Measurements from ENCODE around the gene CASP14.
"Not testable (repeated sequence)": the region's sequence is repeated elsewhere in the genome, so short reads cannot be mapped to it uniquely, and the experiment has no call there.

CASP14 gene, protein sequence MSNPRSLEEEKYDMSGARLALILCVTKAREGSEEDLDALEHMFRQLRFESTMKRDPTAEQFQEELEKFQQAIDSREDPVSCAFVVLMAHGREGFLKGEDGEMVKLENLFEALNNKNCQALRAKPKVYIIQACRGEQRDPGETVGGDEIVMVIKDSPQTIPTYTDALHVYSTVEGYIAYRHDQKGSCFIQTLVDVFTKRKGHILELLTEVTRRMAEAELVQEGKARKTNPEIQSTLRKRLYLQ

DNA sequence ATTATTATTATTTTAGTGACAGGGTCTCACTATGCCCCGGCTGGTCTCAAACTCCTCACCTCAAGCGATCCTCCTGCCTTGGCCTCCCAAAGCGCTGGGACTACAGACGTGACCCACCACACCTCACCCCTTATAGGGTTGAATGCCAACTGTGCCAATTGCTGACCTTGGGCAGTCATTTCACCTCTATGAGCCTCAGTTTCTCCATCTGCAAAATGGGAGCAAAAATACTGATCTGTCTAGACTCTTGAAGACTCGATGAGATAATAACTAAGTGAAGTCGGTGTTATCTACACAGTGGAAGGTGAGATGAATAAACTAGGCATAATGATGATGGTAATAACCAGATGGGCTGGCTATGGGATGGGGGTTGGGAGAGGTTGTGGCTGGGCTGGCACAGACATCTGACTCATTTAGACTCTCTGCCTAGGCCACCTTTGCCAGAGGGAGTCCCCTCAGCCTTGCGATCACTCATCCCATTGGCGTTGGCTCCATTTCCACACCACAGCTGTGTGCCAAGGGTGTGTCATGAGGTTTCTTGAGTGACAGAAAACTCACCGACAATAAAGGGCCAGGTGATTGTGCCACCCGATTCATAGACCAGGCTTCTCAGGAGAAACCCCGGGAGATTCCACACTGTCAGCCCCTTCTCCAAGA is at the start of gene CASP14:
CASP14 (plus strand) TSS at position 596 of the 657 bp plus-strand sequence. CDS start 2,772 bp downstream, outside the sequence.
- TF ChIP-seq EZH2 (IDR thresholded peaks at IDR 0.05): no peak
- no peak for TF ChIP-seq POLR2AphosphoS5 (IDR thresholded peaks at IDR 0.05; ENCODE audit: borderline replicate concordance, low read depth, low read length)
- no peak for TF ChIP-seq FOXP2 (optimal IDR thresholded peaks at IDR 0.05; ENCODE audit: control extremely low read depth, extremely low read length, insufficient read depth)
- Histone ChIP-seq H3K4me3 (no peak within 1 kb of the TSS), H3K9me3 (ENCODE audit: low read depth, low read length) (no peaks in the 10 kb centered on the region), H3K27ac (no peak within 1 kb of the TSS), H3K9ac (ENCODE audit: insufficient read length) (no peak within 1 kb of the TSS), H3K36me3 (ENCODE audit: insufficient read depth, low read length) (no peaks in the 10 kb centered on the region)
- DNase-seq (ENCODE audit: low read depth, low spot score): no peak

DNA sequence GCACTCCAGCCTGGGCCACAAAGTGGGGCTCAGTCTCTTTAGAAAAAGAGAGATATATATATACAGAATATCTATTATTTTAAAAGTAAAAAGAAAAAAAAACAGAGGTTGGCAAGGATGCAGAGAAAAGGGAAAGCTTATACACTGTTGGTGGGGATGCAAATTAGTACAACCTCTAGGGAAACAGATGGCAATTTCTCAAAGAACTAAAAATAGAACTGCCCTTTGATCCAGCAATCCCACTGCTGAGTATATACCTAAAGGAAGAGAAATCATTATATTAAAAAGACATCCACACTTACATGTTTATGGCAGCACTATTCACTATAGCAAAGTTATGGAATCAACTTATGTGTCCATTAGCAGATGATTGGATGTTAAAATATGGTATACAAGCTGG is 41.0 kb upstream of the CASP14 start:
- TF ChIP-seq POLR2AphosphoS5 (IDR thresholded peaks at IDR 0.05; ENCODE audit: borderline replicate concordance, low read depth, low read length) (no peak), FOXP2 (optimal IDR thresholded peaks at IDR 0.05; ENCODE audit: control extremely low read depth, extremely low read length, insufficient read depth) (no peak), EZH2 (IDR thresholded peaks at IDR 0.05) (no peak)
- Histone ChIP-seq H3K9me3 (ENCODE audit: low read depth, low read length) (no peaks in the 10 kb centered on the region), H3K36me3 (ENCODE audit: insufficient read depth, low read length) (no peaks in the 10 kb centered on the region), H3K27ac (no peak overlapping the region), H3K4me3 (no peak overlapping the region), H3K9ac (ENCODE audit: insufficient read length) (no peak overlapping the region)
- no peak for DNase-seq (ENCODE audit: low read depth, low spot score)

DNA sequence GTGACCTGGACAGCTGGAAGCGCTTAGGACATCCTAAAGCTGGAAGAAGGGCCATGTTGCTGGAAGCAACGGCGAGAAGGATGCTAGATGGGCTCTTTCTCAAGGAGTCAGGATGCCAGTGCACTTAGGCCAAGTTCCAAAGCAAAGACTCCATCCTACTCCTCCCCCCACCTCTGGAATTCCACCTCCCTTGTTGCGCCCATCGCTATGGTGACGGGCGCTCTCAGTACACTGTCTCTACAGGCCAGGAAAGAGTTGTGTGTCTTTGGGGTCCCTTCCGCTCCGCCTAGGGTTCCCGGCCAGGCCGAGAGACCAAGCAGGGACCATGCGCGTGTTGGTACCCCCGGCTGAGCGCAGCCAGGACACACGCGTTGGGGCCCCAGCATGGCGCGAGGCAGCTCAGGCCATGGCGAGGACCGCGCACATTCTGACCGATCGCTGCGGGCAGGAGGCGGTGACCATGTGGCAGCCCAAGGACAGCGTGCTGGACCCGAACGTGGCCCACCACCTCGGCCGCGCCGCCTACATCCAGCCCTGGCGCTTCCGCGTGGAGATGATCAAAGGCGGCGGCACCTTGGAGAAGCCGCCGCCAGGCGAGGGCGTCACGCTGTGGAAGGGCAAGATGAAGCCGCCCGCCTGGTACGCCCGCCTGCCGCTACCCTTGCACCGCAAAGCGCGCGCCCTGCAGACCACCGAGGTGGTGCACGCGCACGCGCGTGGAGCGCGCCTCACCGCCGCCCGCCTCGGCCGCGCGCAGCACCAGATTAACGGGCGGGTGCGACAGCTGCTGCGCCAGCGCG is 38.6 kb upstream of the CASP14 start:
- no peak overlapping the region for H3K9ac ChIP-seq (ENCODE audit: insufficient read length)
- TF ChIP-seq EZH2 (IDR thresholded peaks at IDR 0.05): no peak
- TF ChIP-seq FOXP2 (optimal IDR thresholded peaks at IDR 0.05; ENCODE audit: control extremely low read depth, extremely low read length, insufficient read depth): no peak
- TF ChIP-seq POLR2AphosphoS5 (IDR thresholded peaks at IDR 0.05; ENCODE audit: borderline replicate concordance, low read depth, low read length): no peak
- no peak for DNase-seq (ENCODE audit: low read depth, low spot score)
- H3K36me3 ChIP-seq (ENCODE audit: insufficient read depth, low read length): no peaks in the 10 kb centered on the region
- H3K27ac ChIP-seq: no peak overlapping the region
- H3K4me3 ChIP-seq: no peak overlapping the region
- H3K9me3 ChIP-seq (ENCODE audit: low read depth, low read length): no peaks in the 10 kb centered on the region

DNA sequence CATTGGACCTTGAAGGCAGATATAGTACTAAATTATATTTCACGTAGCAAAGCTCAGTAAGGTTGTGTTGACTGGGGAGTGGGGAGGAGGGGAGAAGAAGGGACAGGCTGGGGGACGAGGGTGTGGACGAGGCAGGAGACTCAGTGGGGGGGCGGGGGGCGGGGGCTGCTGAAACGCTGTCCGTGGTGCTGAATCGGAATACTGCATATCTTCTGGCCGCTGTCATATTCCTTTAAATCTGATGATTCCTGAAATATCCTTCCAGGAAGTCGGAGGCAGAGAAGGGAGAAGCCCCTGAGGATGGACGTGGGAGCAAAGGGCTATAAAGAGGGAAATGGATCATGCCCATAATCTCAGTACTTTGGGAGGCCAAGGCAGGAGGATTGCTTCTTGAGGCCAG is 34.7 kb upstream of the CASP14 start:
- Histone ChIP-seq H3K4me3 (no peak overlapping the region), H3K36me3 (ENCODE audit: insufficient read depth, low read length) (no peaks in the 10 kb centered on the region), H3K9ac (ENCODE audit: insufficient read length) (no peak overlapping the region), H3K9me3 (ENCODE audit: low read depth, low read length) (no peaks in the 10 kb centered on the region), H3K27ac (no peak overlapping the region)
- no peak for DNase-seq (ENCODE audit: low read depth, low spot score)
- TF ChIP-seq POLR2AphosphoS5 (IDR thresholded peaks at IDR 0.05; ENCODE audit: borderline replicate concordance, low read depth, low read length) (no peak), FOXP2 (optimal IDR thresholded peaks at IDR 0.05; ENCODE audit: control extremely low read depth, extremely low read length, insufficient read depth) (no peak), EZH2 (IDR thresholded peaks at IDR 0.05) (no peak)

DNA sequence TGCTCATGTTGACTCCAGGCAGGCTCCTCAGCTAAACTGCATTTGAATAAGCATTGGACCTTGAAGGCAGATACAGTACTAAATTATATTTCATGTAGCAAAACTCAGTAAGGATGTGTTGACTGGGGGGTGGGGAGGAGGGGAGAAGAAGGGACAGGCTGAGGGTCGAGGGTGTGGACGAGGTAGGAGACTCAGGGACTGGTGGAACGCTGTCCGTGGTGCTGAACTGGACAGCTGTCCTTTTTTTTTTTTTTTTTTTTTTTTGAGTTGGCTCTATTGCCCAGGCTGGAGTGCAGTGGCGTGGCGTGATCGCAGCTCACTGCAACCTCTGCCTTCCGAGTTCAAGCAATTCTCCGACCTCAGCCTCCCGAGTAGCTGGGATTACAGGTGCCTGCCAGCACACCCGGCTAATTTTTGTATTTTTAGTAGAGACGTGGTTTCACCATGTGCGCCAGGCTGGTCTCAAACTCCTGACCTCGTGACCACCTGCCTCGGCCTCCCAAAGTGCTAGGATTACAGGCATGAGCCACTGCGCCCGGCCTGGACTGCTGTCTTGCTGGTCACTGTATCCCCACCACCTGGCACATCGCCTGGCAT is 33.2 kb upstream of the CASP14 start:
- DNase-seq (ENCODE audit: low read depth, low spot score): no peak
- Histone ChIP-seq H3K9ac (ENCODE audit: insufficient read length) (no peak overlapping the region), H3K4me3 (no peak overlapping the region), H3K9me3 (ENCODE audit: low read depth, low read length) (no peaks in the 10 kb centered on the region), H3K36me3 (ENCODE audit: insufficient read depth, low read length) (no peaks in the 10 kb centered on the region), H3K27ac (no peak overlapping the region)
- TF ChIP-seq POLR2AphosphoS5 (IDR thresholded peaks at IDR 0.05; ENCODE audit: borderline replicate concordance, low read depth, low read length) (no peak), EZH2 (IDR thresholded peaks at IDR 0.05) (no peak), FOXP2 (optimal IDR thresholded peaks at IDR 0.05; ENCODE audit: control extremely low read depth, extremely low read length, insufficient read depth) (no peak)

DNA sequence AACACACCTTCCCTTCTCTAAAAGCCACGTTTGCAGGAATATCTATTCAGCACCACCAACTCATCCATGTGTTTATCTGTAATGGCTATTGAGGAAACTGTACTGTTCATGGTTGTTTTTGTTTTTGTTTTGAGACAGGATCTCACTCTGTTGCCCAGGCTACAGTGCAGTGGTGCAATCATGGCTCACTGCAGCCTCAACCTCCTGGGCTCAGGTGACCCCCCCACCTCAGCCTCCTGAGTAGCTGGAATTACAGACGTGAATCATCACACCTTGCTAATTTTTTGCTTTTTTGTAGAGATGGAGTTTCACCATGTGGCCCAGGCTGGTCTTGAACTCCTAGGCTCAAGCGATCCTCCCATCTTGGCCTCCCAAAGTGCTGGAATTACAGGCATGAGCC is 30.4 kb upstream of the CASP14 start:
- not testable (repeated sequence) for H3K4me3 ChIP-seq; H3K9me3 ChIP-seq (ENCODE audit: low read depth, low read length); H3K36me3 ChIP-seq (ENCODE audit: insufficient read depth, low read length); H3K9ac ChIP-seq (ENCODE audit: insufficient read length); H3K27ac ChIP-seq; DNase-seq (ENCODE audit: low read depth, low spot score)

DNA sequence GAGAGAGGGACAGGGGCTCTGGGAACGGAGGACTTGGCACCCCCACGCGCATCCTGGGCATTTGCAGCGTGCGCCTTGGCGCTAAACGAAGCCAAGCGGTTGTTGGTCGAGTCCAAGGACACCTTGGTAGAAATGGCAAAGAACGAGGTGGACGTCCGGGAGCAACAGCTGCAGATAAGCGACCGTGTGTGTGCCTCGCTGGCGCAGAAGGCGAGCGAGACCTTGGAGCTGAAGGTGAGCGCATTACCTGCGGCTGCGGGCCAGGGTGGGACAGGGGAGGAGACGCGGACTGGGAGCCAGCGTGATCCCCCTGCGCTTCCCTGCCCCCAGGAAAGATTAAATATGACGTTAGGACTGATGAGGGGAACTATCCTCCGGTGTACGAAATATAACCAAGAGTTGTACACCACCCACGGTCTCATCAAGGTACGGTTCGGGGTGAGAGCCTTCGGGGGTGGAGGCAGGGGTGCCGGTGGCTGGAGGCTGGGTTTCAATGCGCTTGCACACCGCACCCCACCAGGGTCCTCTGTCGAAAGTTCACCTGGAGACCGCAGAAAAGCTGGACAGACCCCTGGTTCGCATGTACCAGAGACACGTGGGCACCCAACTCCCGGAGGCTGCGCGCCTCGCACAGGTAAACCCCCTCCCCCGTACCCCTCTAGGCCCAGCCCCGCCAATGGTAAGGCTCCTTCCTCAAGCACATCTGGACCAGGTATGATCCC is 27.8 kb upstream of the CASP14 start:
- H3K4me3 ChIP-seq: no peak overlapping the region
- no peak for DNase-seq (ENCODE audit: low read depth, low spot score)
- no peak overlapping the region for H3K27ac ChIP-seq
- H3K36me3 ChIP-seq (ENCODE audit: insufficient read depth, low read length): no peaks in the 10 kb centered on the region
- H3K9ac ChIP-seq (ENCODE audit: insufficient read length): no peak overlapping the region
- TF ChIP-seq FOXP2 (optimal IDR thresholded peaks at IDR 0.05; ENCODE audit: control extremely low read depth, extremely low read length, insufficient read depth): no peak
- no peak for TF ChIP-seq EZH2 (IDR thresholded peaks at IDR 0.05)
- TF ChIP-seq POLR2AphosphoS5 (IDR thresholded peaks at IDR 0.05; ENCODE audit: borderline replicate concordance, low read depth, low read length): no peak
- H3K9me3 ChIP-seq (ENCODE audit: low read depth, low read length): no peaks in the 10 kb centered on the region

DNA sequence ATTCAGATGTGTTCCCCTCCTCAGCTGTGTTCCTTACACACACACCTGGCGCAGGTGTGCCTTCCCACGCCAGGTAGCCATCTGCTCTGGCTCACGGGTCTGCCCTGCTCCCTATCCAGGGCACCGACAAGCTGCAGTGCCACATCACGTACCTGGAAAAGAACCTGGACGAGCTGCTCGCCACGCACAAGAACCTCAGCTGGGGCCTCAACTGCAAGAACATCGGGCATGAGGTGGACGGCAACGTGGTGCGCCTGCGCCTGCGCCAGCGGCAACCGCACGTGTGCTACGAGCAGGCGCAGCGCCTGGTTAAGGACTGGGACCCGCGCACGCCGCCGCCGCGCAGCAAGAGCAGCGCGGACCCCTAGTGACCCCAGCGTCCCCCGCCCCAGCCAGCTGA is 26.5 kb upstream of the CASP14 start:
- no peak overlapping the region for H3K4me3 ChIP-seq
- H3K9ac ChIP-seq (ENCODE audit: insufficient read length): no peak overlapping the region
- no peak overlapping the region for H3K27ac ChIP-seq
- DNase-seq (ENCODE audit: low read depth, low spot score): no peak
- H3K36me3 ChIP-seq (ENCODE audit: insufficient read depth, low read length): no peaks in the 10 kb centered on the region
- no peaks in the 10 kb centered on the region for H3K9me3 ChIP-seq (ENCODE audit: low read depth, low read length)
- TF ChIP-seq FOXP2 (optimal IDR thresholded peaks at IDR 0.05; ENCODE audit: control extremely low read depth, extremely low read length, insufficient read depth) (no peak), POLR2AphosphoS5 (IDR thresholded peaks at IDR 0.05; ENCODE audit: borderline replicate concordance, low read depth, low read length) (no peak), EZH2 (IDR thresholded peaks at IDR 0.05) (no peak)
